ENCODE measurements around the gene ZNF304.

GRCh38 chr19:57342582-57342981 lies 8.5 kb upstream of the ZNF304 start:
- TF ChIP-seq CTCF (conservative IDR thresholded peaks at IDR 0.05 in 1 of 2, IDR thresholded peaks at IDR 0.05 in 1 of 2; ENCODE audit: extremely low read depth in 1 of 2, insufficient read depth in 1 of 2, low read depth in 1 of 2, low read length in 2 of 2) (no peak), EZH2 (IDR thresholded peaks at IDR 0.05; ENCODE audit: borderline replicate concordance, low read length) (no peak)
